Ureter (tissue), 1 donor: ENCODE results near the gene DMRT1. TPM values are rescaled to one million over a fixed set of nuclear protein-coding genes. Genes with fewer than 3 reads are reported as not detected.

Experiments used
- DNase-seq: peaks from one replicate; pipeline ENCODE4 v3.0.0-alpha.2; 2020; ENCODE audit warnings: low spot score
- total RNA-seq: library from RNA; stranded (reverse); gene quantifications from one replicate; pipeline ENCODE4 v1.2.4, GENCODE V29; 2023
- donor health status: DM: yes; HTN: yes; CAD: no.

The DMRT1 gene
- total RNA-seq, 1 donor from 2014 or later = not detected

DNA sequence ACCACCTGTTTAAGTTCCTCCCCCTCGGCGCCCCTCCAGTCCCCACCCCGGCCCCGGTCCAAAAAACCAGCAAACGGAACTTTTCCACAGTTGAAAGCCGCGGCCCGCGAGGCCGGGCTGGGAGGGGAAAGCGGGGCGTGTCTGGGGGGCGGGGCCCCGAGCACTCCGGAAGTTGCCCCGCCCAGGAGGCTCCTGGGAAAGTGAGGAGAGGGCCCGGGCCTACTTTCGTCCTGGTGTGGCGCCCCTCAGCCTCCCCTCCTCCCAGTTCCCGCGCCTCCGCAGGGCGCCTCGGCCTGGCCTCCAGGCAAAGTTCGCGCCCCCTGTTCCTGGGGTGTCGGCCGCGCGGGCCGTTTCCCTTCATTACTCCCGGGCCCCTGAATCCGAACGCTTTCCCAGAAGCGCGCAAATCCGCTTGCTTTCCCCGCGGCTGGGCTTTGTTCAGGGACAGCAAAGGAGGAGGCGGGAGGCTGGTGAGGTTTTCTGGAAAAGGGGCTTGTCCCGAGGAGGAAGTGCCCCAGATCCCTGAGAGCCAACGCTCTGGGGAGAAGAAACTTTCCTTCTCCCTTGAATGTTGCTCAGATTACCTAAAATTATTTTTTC, 130.5 kb downstream of the DMRT1 start:
- no peak for DNase-seq

DNA sequence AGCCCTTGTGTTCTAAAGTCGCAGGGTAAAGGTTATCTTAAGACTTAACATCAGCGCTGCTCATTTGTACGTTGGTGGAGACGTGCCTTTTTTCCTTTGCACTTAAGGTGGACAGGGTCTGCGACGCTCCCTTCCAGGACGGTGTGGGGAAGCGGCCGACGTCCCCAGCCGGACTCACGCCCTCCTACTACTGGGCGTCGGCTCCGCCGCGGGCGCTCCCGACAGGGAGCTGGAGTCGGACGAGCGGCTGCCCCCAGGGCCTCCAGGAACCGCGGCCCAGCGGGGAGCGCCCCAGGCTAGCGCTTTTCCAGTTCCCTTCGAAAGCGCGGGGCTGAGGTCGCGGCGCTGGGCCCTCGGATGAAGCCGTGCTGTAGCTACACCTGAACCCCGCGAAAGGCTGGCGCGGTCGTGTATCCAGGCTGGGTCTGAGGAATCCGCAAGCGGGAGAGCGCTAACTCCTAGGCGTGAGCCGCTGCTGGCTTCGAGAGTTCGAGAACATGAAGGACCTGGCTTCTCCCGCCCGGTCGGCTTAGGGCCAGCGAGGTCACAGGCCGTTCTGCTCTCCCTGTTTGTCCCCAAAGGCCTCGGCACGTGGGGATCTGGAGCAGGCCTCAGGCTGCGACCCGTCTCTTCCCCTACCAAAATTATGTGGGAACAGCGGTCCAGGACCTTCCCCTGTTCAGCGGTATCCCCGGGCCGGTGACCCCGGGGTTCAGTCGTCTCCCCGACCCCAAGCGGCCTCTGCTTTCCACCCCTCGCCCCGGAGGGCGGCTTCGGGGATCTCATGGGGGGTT, 131.2 kb downstream of the DMRT1 start:
- no peak for DNase-seq

DNA sequence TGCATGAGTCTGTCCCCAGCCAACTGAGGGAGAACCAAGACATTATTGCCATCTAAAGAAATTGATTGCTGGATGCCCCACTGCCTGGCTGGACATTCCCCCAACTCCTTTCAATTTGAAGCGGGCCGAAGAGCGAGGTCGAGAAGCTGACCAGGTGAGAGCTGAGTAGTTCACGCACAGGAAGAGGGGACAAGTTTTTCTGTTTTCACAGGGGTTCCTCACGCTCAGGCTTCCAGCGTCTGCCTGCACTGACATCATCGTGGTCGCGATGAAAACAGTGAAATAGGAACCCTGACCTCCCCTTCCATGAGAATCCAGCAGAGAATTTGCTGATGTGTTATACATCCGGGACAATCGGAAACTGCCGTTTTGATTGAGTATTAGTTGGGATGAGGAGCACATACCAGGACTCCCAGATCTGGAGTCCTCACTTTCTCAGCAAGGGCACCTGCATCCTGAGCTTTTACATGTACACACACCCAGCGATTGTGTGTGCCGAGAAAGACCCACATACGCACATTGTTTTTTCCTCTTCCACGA, 131.9 kb downstream of the DMRT1 start:
- no peak for DNase-seq

DNA sequence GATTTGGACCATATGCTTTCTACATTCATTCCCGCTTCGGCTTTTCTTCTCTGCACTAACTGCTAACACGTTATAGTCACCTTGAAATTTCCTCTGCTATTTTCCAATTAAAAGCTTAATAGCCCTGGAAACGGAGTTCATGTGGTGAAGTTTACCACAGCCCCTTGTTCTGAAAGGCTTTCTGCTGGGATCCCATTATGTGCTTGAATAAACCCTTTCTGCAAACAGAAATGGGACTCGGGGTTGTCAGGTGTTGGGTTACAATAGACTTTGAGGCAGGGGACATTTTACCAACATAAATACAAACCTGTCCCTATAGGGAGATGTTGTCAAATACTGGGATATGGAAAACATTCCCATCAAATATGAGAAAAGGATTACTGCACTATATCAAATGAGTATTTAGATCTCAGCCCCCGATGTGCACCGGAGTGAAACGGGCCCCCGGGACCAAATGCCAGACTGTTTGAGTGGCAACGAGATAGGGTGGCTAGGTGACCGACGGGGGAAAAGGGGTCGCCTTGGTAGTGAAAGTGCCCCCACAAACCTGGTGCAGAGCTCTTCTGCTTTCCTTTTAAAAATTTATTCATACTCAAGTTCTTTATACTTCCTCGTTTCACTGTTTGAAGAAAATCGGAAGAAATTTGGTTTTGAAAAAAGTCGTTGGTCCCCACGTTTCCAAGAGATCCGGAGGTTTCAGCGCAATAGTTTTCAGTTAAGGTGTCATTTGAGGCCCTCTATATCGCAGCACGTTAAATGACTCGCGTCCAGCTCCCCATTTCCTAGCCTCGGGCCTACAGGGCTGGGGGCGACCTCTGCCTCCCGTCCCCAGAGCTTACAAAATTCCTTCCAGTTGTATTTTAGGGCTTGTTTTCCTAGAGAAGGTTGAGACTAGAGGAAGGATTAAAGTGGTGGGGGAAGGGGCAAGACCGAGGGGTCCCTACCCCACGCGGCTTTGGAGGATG, 132.8 kb downstream of the DMRT1 start:
- DNase-seq = no peak

DNA sequence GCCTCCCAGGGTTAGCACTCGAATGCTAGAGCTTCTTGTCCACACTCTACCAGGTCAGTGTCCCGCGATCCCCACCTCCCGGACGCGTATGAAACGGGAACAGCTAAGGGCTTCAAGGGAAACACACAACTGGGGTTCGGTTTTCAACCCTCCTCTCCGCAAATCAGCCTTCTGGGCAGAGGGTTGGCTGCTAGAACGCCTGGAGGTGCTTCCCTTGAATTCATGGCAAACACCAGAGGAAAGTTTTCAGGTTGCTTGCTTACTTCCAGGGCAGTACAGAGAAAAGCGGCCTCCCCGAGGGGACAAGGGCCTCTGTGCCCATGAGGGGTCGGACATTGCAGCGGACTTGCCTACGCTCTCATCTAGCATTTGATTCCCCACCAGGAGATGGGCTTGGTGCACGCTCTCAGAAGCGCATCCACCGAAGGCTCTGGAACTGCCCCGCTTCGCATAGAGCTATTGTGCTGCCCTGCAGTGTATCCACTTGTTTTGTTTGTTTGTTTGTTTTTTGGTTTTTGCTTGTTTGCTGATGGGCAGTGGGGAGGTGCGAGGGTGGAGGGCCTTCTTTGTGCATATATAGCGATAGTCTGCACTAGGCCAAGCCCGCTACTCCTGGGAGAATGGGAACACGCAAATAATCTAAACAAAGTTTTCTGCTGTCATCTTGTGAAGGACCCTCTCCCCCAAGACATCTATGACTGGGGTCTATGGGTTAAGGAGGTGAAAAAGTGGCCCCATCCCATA, 133.7 kb downstream of the DMRT1 start:
- DNase-seq = no peak

DNA sequence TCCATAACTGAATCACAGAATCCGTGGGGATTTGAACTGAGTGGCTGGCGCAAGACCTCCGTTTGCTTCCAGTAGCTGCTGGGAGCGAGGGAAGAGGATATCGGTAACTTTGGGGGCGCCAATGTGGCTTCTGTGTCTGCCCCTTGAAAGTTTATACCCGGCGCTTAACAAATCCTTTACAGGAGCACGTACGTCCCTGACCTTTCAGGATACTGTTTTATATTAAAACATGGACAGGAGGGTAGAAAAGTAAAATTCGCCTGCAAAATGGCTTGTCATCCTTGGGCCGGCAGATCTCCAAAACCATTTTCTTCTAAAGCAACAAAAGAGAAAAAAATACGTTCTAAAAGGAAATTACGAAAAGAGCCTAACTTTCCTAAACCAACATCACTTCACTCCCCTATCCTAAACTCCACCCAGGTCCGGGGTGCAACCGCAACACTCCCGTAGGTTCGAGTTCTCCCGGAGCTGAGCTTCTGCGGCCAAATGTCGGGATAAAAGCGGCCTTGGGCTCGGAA, 134.3 kb downstream of the DMRT1 start:
- no peak for DNase-seq

DNA sequence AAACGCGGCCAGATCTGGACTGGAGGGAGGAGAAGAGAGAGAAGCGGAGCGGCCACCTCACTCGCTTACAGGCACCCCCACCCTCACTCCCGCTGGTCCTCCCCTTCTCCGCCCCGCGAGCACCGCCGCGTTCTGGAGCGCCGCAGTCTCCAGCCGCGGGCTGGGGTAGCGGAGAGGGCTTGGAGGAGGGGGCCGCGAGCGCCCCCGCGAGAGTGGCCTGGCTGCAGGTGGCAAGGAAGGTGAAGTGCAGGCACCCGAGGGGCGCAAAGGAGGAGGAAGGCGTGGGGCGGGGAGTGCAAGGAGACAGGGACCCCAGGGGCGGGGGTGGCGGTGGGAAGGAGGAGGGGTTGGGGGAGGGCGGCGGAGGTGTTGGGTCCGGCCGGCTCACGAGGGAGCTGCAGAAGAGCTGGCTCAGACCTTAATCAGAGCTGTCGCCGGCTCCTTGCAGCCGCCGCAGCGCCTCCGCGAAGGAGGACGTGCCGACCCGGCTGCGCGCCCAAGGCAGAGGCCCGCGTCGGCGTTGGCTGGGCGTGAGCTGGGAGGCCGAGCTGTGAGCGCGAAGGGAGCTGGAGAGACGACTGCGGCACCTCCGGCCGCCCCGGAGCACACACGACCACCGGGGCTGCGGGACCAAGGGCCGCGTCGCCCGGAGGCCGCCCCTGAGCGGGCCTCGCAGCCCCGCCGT, 134.9 kb downstream of the DMRT1 start, which contains the start of gene DMRT3:
TSS of gene DMRT3 (plus strand) at position 398 of the 685 bp plus-strand sequence. CDS start 347 bp downstream, outside the sequence.
- DNase-seq = no peak

DNA sequence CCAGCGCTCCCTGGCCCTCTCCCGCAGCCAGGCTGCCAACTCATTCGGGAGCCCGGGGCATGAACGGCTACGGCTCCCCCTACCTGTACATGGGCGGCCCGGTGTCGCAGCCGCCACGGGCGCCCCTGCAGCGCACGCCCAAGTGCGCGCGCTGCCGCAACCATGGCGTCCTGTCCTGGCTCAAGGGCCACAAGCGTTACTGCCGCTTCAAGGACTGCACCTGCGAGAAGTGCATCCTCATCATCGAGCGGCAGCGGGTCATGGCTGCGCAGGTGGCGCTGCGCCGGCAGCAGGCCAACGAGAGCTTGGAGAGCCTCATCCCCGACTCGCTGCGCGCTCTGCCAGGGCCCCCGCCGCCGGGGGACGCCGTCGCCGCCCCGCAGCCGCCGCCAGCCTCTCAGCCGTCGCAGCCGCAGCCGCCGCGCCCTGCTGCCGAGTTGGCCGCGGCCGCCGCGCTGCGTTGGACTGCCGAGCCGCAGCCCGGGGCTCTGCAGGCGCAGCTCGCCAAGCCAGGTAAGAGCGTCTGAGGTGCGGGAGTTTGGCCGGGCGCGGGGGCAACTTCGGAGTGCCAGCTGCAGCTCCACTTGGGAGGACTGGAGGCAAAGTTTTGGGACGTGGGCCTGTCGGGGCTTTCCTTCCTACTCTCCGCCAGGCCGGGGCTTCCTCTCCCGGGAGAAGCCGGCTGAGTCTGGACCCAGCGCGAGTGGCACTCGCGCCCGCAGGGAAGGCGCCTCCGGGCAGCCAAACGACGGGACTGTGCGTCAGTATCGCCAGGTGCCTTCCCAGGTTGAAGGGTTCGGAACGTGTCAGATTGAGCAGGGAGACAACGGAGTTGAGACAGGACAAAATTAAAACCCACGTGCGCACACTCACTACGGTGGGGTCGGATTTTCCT, 135.7 kb downstream of the DMRT1 start:
- DNase-seq = no peak

DNA sequence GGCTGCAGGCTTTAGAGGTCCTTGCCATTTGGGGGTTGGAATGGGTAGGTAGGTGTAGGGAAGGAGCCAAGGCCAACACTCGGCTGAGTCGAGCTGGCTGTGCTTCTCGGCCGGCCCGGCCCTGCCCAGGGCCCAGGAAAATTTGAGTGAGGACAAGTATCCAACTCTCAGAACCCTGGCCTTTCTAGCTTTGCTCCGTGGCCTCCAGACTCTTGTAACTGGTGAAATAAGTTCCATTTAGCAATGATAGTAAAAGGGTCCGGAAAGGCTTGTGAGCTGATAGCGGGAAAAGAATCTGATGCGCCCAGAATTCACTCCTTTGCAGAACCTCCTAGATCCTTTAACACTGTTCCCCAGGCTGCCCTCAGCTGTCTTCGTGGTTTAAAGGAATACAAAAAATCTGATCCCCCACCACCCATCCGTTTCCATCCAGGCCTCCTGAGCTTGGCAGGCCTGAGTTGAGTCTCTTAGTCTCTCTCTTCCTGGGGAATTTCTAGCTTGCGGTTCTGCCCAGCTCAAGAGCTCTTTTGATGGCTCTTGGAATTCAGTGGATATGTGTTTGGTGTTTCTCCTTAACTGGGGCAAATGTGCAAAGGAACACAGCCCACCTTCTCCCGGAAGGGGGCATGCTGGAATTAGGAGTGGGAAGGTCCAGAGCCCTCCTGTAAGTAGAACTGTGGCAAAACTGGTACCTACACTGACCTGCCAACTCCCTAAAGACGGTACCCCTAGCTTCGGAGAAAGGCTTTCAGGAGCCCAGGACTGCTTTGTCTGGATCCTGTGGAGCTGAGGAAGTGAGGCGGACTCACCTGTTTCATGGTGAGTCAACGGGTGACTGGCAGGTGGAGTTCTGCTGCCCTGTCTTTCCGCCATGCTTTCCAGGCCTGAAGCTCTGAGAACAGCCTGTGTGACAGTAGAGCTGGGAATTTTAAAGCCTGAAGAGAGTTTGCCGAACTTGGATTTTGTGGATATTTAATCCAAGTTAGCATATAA, 136.6 kb downstream of the DMRT1 start:
- DNase-seq = no peak

DNA sequence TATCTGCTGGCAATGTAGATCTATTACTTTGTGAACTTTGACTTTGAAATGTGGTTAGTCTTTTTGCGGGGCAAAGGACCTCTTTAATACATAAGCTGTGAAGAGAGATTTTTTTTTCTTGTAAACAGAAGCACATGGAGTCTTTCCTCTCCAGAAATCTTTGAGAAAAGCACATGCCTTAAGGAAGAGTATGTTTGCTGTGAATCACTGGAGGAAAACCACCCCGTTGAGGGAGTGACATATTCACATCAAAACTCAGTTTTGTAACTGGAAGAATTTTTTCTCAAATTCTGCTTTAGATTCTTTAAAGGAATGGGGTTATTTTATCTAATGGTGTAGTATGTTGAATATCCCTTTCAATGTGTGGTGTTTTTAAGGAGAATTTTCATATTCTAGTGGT, 138.5 kb downstream of the DMRT1 start:
- no peak for DNase-seq

DNA sequence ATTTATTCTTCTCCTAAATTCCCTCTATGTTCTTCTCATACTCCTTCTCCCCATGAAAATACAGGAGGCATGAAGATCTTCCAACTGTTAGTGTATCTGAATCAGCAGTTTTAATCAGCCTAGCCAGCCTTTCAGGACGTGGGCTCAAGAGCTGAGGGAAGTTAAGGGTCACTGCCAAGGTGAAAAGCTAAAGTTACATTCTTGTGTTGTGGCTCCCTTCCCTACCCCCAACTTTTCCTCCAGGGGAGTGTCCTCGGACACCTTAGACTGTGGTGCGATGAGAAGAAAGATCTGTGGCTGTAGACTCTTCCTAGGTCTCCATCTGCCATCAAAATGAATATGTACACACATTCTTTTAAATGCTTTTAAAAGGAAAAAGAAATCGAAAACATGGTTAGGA, 139.1 kb downstream of the DMRT1 start:
- no peak for DNase-seq

DNA sequence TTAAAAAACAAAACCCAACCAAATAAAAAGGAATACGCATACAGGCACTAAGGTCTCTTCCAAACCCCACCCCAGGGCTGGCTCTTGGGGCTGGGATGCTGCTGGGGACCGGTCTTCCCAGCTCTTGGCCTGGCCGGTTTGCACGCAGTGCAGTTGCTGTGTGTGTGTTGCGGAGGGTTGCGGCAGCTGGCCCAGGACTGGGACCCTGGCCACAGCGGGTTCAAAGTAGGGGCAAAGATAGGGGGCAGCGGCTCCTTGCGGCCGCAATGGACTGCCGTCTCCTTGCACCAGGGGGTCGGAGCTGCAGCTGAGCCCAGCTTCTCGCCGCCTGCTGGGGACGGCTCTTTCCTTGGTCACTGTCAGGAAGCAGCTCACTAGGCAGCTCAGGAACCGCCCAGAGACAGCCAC, 140.0 kb downstream of the DMRT1 start:
- no peak for DNase-seq

DNA sequence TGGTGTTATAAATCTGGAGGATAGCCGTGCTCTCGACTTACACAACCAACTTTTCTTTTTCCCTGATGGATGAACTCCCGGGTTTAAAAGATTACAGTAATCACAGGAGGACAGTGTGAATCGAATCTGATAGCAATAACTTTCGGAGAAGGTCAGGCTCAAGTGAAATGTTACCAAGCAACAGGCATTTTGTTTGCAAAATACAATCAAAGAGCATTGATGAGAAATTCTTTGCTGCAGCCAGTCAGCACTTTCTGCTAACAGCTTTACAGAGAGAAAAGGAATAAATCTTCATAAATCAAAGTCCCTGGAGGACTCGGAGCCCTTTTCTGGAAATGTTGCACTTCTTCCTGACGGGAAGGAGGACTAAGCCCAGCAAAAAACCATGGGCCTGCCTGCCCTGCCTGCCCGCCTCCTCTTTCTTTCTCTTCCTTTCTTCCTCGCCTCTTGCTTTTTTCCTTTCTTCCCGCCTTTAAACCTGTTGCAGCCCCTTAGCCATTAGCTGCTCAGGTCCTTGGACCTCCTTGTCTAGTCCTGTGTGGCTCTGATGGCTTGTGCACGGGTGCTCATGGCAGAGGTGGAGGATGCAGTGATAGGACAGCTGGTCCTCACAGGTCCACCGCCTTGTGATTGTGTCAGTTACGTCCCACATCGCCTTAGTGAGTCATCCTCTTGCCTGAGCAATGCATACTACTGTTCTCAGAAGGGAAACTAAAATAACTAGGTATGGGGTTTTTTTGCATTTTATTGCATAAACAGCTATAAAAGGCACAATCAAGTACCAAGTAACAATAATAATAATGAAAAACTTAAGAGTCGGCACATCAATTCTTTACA, 141.1 kb downstream of the DMRT1 start:
- no peak for DNase-seq

DNA sequence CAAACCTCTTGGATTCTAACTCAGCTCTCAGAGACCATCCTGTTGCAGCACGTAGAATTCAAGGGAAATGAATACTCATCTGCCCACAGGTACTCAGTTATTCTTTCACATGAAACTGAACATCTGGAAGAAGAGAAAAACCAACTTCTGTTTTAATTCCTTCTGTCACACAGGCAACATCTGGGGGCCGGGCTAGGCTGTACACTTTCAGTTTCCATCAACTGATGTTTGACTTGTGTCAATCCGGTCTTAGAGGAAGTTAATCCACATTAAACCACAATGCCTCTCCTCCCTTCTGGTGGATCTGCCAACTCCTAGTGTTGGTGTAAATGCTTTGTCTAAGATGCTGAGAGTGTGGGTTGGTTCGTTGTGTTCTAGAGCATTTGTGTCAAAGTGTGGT, 152.5 kb downstream of the DMRT1 start:
- no peak for DNase-seq

DNA sequence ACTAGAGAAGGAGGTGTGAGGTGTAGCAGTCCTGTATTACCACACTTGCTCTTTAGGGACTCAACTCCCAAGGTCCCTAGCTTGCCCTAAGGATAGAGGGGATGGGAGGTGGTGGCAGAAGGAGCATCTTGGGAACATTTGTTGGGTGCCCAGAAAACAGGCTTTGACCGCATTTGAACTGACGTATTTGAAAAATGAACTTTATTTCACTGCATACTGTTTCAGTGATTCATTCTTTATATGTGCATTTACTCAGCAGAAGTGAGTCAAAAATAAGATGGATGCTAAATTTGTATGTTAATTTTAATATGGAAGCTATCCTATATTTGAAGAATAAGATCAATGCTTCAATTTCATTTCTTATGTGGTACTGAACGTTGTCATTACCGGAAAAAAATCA, 153.7 kb downstream of the DMRT1 start:
- no peak for DNase-seq

DNA sequence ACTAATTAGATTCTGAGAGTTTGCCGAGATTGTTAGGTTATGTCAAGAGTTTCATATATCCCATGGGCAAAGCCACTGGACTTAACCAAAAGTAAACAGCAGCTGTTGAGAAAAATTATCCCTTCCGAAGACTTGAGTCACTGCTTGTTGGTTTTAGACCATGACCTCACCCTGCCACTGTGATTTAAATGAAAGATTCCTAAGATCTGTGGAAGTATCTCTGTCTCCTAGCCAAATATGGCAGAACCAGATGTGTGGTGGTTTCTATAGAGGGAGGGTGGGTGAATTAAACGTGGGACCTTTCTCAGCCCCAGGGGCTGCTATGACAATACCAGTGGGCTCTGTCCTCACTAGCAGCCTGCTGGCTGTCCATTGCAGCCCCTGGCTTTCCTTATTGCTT, 154.3 kb downstream of the DMRT1 start:
- no peak for DNase-seq
